Tibial nerve (tissue), 3 donors: ENCODE data around the gene AHCYL2.

ENCODE experiments used
- CTCF ChIP-seq, 5 experiments: fragments of 200-600 bp in 3 of 5; fragments of 450-650 bp in 2 of 5; sonication (generic) in 3 of 5; IDR thresholded peaks; one replicate each; pipeline ENCODE4 v1.5.1; 2016 to 2019; ENCODE audit warnings: antibody characterized with exemption in 5 of 5, mild to moderate bottlenecking in 3 of 5, moderate library complexity in 2 of 5
- POLR2A ChIP-seq, 2 donors: fragments of 450-650 bp; IDR thresholded peaks; one replicate each; pipeline ENCODE4 v1.6.1; 2017; ENCODE audit warnings: antibody characterized with exemption in 2 of 2, mild to moderate bottlenecking in 2 of 2, moderate library complexity in 2 of 2

GRCh38 chr7:129295015-129295423 is 70.2 kb downstream of the AHCYL2 start:
- TF ChIP-seq CTCF (IDR thresholded peaks at IDR 0.05) (no peak), POLR2A (IDR thresholded peaks at IDR 0.05) (no peak)
